ENCODE data around the gene DNM3.

- no peak for TF ChIP-seq CTCF (IDR thresholded peaks at IDR 0.05)
- TF ChIP-seq EP300 (IDR thresholded peaks at IDR 0.05), result no peak
Measured at GRCh38 chr1:172070055-172070454, 228.8 kb downstream of the DNM3 start.
